ENCODE measurements around the gene CCL22.
"Not testable (repeated sequence)": the region's sequence is repeated elsewhere in the genome, so short reads cannot be mapped to it uniquely, and the experiment has no call there.

The CCL22 gene

GRCh38 chr16:57374925-57375465 lies 16.4 kb downstream of the CCL22 start:
- DNase-seq (ENCODE audit: low read depth, low spot score), result not testable (repeated sequence)

- DNase-seq (ENCODE audit: low read depth, low spot score), result no peak
These were observed 17.8 kb downstream of the CCL22 start for GRCh38 chr16:57376313-57376818.

- peak; percentile 3 for DNase-seq (ENCODE audit: low read depth, low spot score)
These were observed 18.7 kb downstream of the CCL22 start for GRCh38 chr16:57377080-57377841.

GRCh38 chr16:57379579-57379978 lies 21.0 kb downstream of the CCL22 start:
- no peak for DNase-seq (ENCODE audit: low read depth, low spot score)

- no peak for DNase-seq (ENCODE audit: low read depth, low spot score)
These were observed 22.3 kb downstream of the CCL22 start for GRCh38 chr16:57380671-57381462.

- DNase-seq (ENCODE audit: low read depth, low spot score), result no peak
These were observed 23.4 kb downstream of the CCL22 start for GRCh38 chr16:57381791-57382534.

GRCh38 chr16:57382535-57383275 lies 24.1 kb downstream of the CCL22 start:
- DNase-seq (ENCODE audit: low read depth, low spot score), result no peak

GRCh38 chr16:57383276-57384247 lies 25.0 kb downstream of the CCL22 start:
- no peak for DNase-seq (ENCODE audit: low read depth, low spot score)

- DNase-seq (ENCODE audit: low read depth, low spot score), result no peak
These were observed 25.9 kb downstream of the CCL22 start for GRCh38 chr16:57384248-57385070.

- no peak for DNase-seq (ENCODE audit: low read depth, low spot score)
These were observed 26.5 kb downstream of the CCL22 start for GRCh38 chr16:57385083-57385482.

GRCh38 chr16:57386381-57386951 lies 27.9 kb downstream of the CCL22 start:
- DNase-seq (ENCODE audit: low read depth, low spot score), result no peak

- no peak for DNase-seq (ENCODE audit: low read depth, low spot score)
These were observed 29.2 kb downstream of the CCL22 start for GRCh38 chr16:57387598-57388354.

- no peak for DNase-seq (ENCODE audit: low read depth, low spot score)
These were observed 29.9 kb downstream of the CCL22 start for GRCh38 chr16:57388359-57389086.

GRCh38 chr16:57389087-57389468 lies 30.5 kb downstream of the CCL22 start:
- no peak for DNase-seq (ENCODE audit: low read depth, low spot score)

- no peak for DNase-seq (ENCODE audit: low read depth, low spot score)
These were observed 32.2 kb downstream of the CCL22 start for GRCh38 chr16:57390636-57391295.

GRCh38 chr16:57391300-57391699 lies 32.7 kb downstream of the CCL22 start:
- DNase-seq (ENCODE audit: low read depth, low spot score), result no peak

GRCh38 chr16:57391708-57392107 lies 33.1 kb downstream of the CCL22 start:
- DNase-seq (ENCODE audit: low read depth, low spot score), result no peak
